Measurements from ENCODE around the gene GRID1. TPM values are rescaled to one million over a fixed set of nuclear protein-coding genes. Genes with fewer than 3 reads are reported as not detected.

GRID1 gene
- total and polyA plus RNA-seq, 9 of the 15 experiments (the other 6 are each of a cell fraction or from before 2014, with no cell fraction given) = 0.01 to 7.2 (median 1.2) TPM

GRCh38 chr10:86138551-86139065 lies 228.0 kb downstream of the GRID1 start:
- ChIA-PET CTCF (ENCODE audit: low intra/inter-chr PET ratio) (no interaction called here), POLR2A (no interaction called here)
- no peak overlapping the region for H3K9ac ChIP-seq (ENCODE audit: insufficient read depth in 1 of 2, low read depth in 2 of 2, low read length in 2 of 2)
- H2AFZ ChIP-seq (ENCODE audit: low read depth, low read length) = no peak overlapping the region
- no TSS peak for BruUV-seq (replicated peaks)
- WGBS (ENCODE audit: insufficient coverage, low coverage, missing lambda C conversion rate) = 2% methylated on average over 11 of the region's 18 CpGs
- no peak overlapping the region for H3K4me2 ChIP-seq (ENCODE audit: insufficient read depth, low read length)
- no peaks in the 10 kb centered on the region for H3K4me1 ChIP-seq (replicated peaks in 1 of 2; ENCODE audit: control insufficient read depth in 2 of 2, insufficient read depth in 2 of 2, low read length in 2 of 2)
- FAIRE-seq (no peak), DNase-seq (ENCODE audit: extremely low read depth in 1 of 4, low spot score in 3 of 4) (no peak), ATAC-seq (no peak)
- no peaks in the 10 kb centered on the region for H3K36me3 ChIP-seq (ENCODE audit: control insufficient read depth, insufficient read depth, low read length)
- H3K27me3 ChIP-seq (ENCODE audit: control insufficient read depth in 2 of 2, insufficient read depth in 2 of 2, low read length in 2 of 2) = no peaks in the 10 kb centered on the region
- no peaks in the 10 kb centered on the region for H3K79me2 ChIP-seq (ENCODE audit: control insufficient read depth, insufficient read depth, low read length)
- H4K20me1 ChIP-seq (replicated peaks; ENCODE audit: control insufficient read depth, insufficient read depth, low read length) = no peaks in the 10 kb centered on the region
- H3K4me3 ChIP-seq = no peak overlapping the region
- in situ Hi-C loops (cut with MboI) (no loop called here), intact Hi-C loops (cut with micrococcal nuclease) (no loop called here)
- TF ChIP-seq RBM39 (optimal IDR thresholded peaks at IDR 0.05; ENCODE audit: low read depth, low read length) = no peak
- no peak for TF ChIP-seq ZNF830 (CRISPR knock-in tag; IDR thresholded peaks at IDR 0.05)
- no peak for TF ChIP-seq HMGXB4 (CRISPR knock-in tag; IDR thresholded peaks at IDR 0.05)
- no peak for TF ChIP-seq TBP (optimal IDR thresholded peaks at IDR 0.05; ENCODE audit: low read depth, low read length)
- H3K9me1 ChIP-seq (ENCODE audit: control insufficient read depth, insufficient read depth, low read length) = no peaks in the 10 kb centered on the region
- no peaks in the 10 kb centered on the region for H3K9me3 ChIP-seq (replicated peaks; ENCODE audit: control insufficient read depth, insufficient read depth, low read depth, low read length)
- no peak overlapping the region for H3K27ac ChIP-seq (ENCODE audit: extremely low read depth, low read depth, low read length)

GRCh38 chr10:86137561-86137960 lies 229.0 kb downstream of the GRID1 start:
- Histone ChIP-seq H3K36me3 (ENCODE audit: control insufficient read depth, insufficient read depth, low read length) (no peaks in the 10 kb centered on the region), H3K9me1 (ENCODE audit: control insufficient read depth, insufficient read depth, low read length) (no peaks in the 10 kb centered on the region), H3K79me2 (ENCODE audit: control insufficient read depth, insufficient read depth, low read length) (no peaks in the 10 kb centered on the region), H3K4me1 (replicated peaks in 1 of 2; ENCODE audit: control insufficient read depth in 2 of 2, insufficient read depth in 2 of 2, low read length in 2 of 2) (no peaks in the 10 kb centered on the region), H2AFZ (ENCODE audit: low read depth, low read length) (no peak overlapping the region), H3K9ac (ENCODE audit: insufficient read depth in 1 of 2, low read depth in 2 of 2, low read length in 2 of 2) (no peak overlapping the region), H3K4me2 (ENCODE audit: insufficient read depth, low read length) (no peak overlapping the region), H3K9me3 (replicated peaks; ENCODE audit: control insufficient read depth, insufficient read depth, low read depth, low read length) (no peaks in the 10 kb centered on the region), H4K20me1 (replicated peaks; ENCODE audit: control insufficient read depth, insufficient read depth, low read length) (no peaks in the 10 kb centered on the region), H3K27ac (ENCODE audit: extremely low read depth, low read depth, low read length) (no peak overlapping the region), H3K4me3 (no peak overlapping the region), H3K27me3 (ENCODE audit: control insufficient read depth in 2 of 2, insufficient read depth in 2 of 2, low read length in 2 of 2) (no peaks in the 10 kb centered on the region)
- in situ Hi-C loops (cut with MboI) = no loop called here
- POLR2A ChIA-PET = no interaction called here
- CTCF ChIA-PET (ENCODE audit: low intra/inter-chr PET ratio) = no interaction called here
- FAIRE-seq = no peak
- ATAC-seq = no peak
- BruUV-seq (replicated peaks) = no TSS peak
- no peak for DNase-seq (ENCODE audit: extremely low read depth in 1 of 4, low spot score in 3 of 4)
- no peak for TF ChIP-seq STAT5B (CRISPR knock-in tag; IDR thresholded peaks at IDR 0.05)
- TF ChIP-seq FOXP1 (CRISPR knock-in tag; IDR thresholded peaks at IDR 0.05) = no peak
- TF ChIP-seq SPI1 (IDR thresholded peaks at IDR 0.05; ENCODE audit: borderline replicate concordance, low read depth, low read length) = no peak
- intact Hi-C loops (cut with micrococcal nuclease) = no loop called here
- 0% methylated on average over 7 of the region's 7 CpGs for WGBS (ENCODE audit: insufficient coverage, low coverage, missing lambda C conversion rate)
